H1 (cell line): ENCODE measurements around the gene SIK3. TPM values are rescaled to one million over a fixed set of nuclear protein-coding genes. Genes with fewer than 3 reads are reported as not detected.

ENCODE experiments used
- BRCA1 ChIP-seq: IDR thresholded peaks from 2 replicates; pipeline ENCODE4 v1.6.1; 2012; ENCODE audit warnings: low read depth, low read length, improper control_type of control experiment
- CBX5 ChIP-seq: fragments of 300-800, 300-1000 bp; sonication (generic); IDR thresholded peaks from 2 replicates; pipeline ENCODE4 v1.7.1; 2016; ENCODE audit warnings: antibody characterized with exemption, low read length, low read depth
- KDM5A ChIP-seq: fragments of 200-600 bp; IDR thresholded peaks from 2 replicates; pipeline ENCODE4 v1.7.1; 2012; ENCODE audit warnings: mild to moderate bottlenecking, low read length, inconsistent platforms, mixed read lengths
- PHF8 ChIP-seq: fragments of 200-600 bp; sonication (generic); conservative IDR thresholded peaks from 2 replicates; pipeline ENCODE4 v1.7.1; 2012; ENCODE audit warnings: low read depth, mild to moderate bottlenecking, inconsistent platforms, low read length, moderate library complexity
- RNF2 ChIP-seq: fragments of 200-900, 300-1000 bp; sonication (generic); IDR thresholded peaks from 2 replicates; pipeline ENCODE4 v1.7.1; 2016; ENCODE audit warnings: borderline replicate concordance, low read depth, mild to moderate bottlenecking, antibody characterized with exemption, low read length; ENCODE audit not compliant: poor library complexity, severe bottlenecking; ENCODE audit errors: missing control alignments
- RXRA ChIP-seq: IDR thresholded peaks from 2 replicates; pipeline ENCODE4 v1.6.1; 2011; ENCODE audit warnings: low read depth, mild to moderate bottlenecking, low read length, moderate library complexity; ENCODE audit not compliant: insufficient read depth
- SIRT6 ChIP-seq: IDR thresholded peaks from one replicate; pipeline ENCODE4 v1.7.1; 2012; ENCODE audit warnings: low read length, inconsistent platforms
- SRF ChIP-seq: IDR thresholded peaks from 2 replicates; pipeline ENCODE4 v1.6.1; 2011; ENCODE audit warnings: mild to moderate bottlenecking, low read depth, low read length, moderate library complexity
- polyA plus RNA-seq, 7 experiments: library from polyadenylated mRNA; depleted of rRNA in 3 of 7; stranded (reverse) in 5 of 7; unstranded in 2 of 7; fragments of >200 nt in 5 of 7; fragments of 200-250 nt in 2 of 7; gene quantifications; 1 replicate in 5 of 7; 2 replicates in 1 of 7; 4 replicates in 1 of 7; pipeline versions ENCODE4 v1.2.1 to v1.2.3, GENCODE V29; 2011 to 2013; ENCODE audit warnings: missing spikeins in 2 of 7, mixed read lengths in 2 of 7
- total RNA-seq: library from RNA; stranded (reverse); fragmentation: NEBNext Ultra II Directional; extraction: Animal tissue kit (Norgen Biotek cat#: 25700); gene quantifications from 2 replicates; pipeline ENCODE4 v1.2.1, GENCODE V29; 2021

Gene SIK3
- total and polyA plus RNA-seq, 2 of the 8 experiments (the other 6 are each of a cell fraction or from before 2014, with no cell fraction given), result 19.9 to 32.1 TPM

DNA sequence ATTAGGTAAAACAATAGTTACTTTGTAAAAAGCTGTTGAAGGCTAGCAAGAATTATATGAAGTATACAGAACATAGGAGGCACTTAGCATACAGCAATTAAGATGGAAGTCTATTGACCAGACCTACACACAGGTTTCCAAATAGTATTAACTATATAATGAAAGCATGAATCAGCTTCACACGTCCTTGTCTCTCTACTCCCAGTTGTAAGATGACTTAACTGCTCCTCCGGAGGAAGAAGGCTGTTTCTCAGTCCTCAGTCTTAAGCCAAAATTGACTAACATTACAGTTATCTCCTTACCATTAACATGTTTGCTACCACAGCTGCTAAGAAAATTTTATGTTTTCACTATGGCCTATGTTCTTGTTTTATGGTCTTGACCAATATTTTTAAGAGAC is 24.7 kb downstream of the SIK3 start (continued):
- TF ChIP-seq BRCA1 (no peak), SIRT6 (no peak), RNF2 (no peak), PHF8 (no peak), CBX5 (no peak), RXRA (no peak), KDM5A (no peak), SRF (no peak)
- TF ChIP-seq, all 59 proteins: peak for 0
